H1 (cell line): ENCODE data around the gene TAF7. TPM values are rescaled to one million over a fixed set of nuclear protein-coding genes. Genes with fewer than 3 reads are reported as not detected.

Source experiments
- CTCF ChIA-PET: fragments of 300-600 bp; sonication (Branson Sonifier 250); formaldehyde crosslinking; loops from one replicate; lab custom pipeline; 2021; ENCODE audit not compliant: partially characterized antibody; lab: Charles Lee
- POLR2A ChIA-PET: fragments of 300-600 bp; sonication (Branson Sonifier 250); formaldehyde crosslinking; loops from one replicate; lab custom pipeline; 2021; ENCODE audit warnings: inconsistent platforms; ENCODE audit not compliant: partially characterized antibody; lab: Charles Lee
- DNase-seq, 2 experiments: peaks; one replicate each; pipeline versions ENCODE4 v3.0.0 to v3.0.0-alpha.2; 2010 to 2022; ENCODE audit warnings: low spot score in 2 of 2, low read depth in 1 of 2, mixed read lengths in 1 of 2
- FAIRE-seq: peaks from 2 replicates; lab custom pipeline; 2011; peaks lifted over from hg19 to GRCh38; lab: Jason Lieb, UNC
- H2AFZ ChIP-seq: 2 replicates; pipeline ENCODE4 v1.8.1; 2012; ENCODE audit warnings: low read length, inconsistent platforms
- H2AK5ac ChIP-seq: 2 replicates; pipeline ENCODE4 v1.6.1; 2013; ENCODE audit warnings: low read depth, low read length
- H2BK120ac ChIP-seq: replicated peaks from 2 replicates; pipeline ENCODE3; 2013; ENCODE audit warnings: low read depth, low read length, inconsistent platforms
- H2BK12ac ChIP-seq: 2 replicates; pipeline ENCODE4 v1.6.1; 2013; ENCODE audit warnings: low read depth, low read length
- H2BK15ac ChIP-seq: 2 replicates; pipeline ENCODE4 v1.6.1; 2013; ENCODE audit warnings: low read length
- H2BK20ac ChIP-seq: 2 replicates; pipeline ENCODE4 v1.6.1; 2013; ENCODE audit warnings: low read length
- H2BK5ac ChIP-seq: 2 replicates; pipeline ENCODE4 v1.6.1; 2013; ENCODE audit warnings: low read depth, low read length
- H3K14ac ChIP-seq: 2 replicates; pipeline ENCODE4 v1.6.1; 2013; ENCODE audit warnings: inconsistent platforms; ENCODE audit not compliant: insufficient read length
- H3K18ac ChIP-seq: 2 replicates; pipeline ENCODE4 v1.6.1; 2013; ENCODE audit warnings: low read length; ENCODE audit errors: extremely low read depth
- H3K23ac ChIP-seq: 2 replicates; pipeline ENCODE4 v1.6.1; 2013; ENCODE audit warnings: inconsistent platforms; ENCODE audit not compliant: insufficient read length
- H3K23me2 ChIP-seq: 2 replicates; pipeline ENCODE4 v1.6.1; 2013; ENCODE audit warnings: low read depth, low read length
- H3K27ac ChIP-seq: 2 replicates; pipeline ENCODE4 v1.6.1; 2011; ENCODE audit warnings: low read depth, low read length, inconsistent platforms
- H3K27me3 ChIP-seq, 4 experiments: replicated peaks in 1 of 4; 1 replicate in 1 of 4; 2 replicates in 3 of 4; pipeline versions ENCODE4 v1.6.1 to v1.8.1; 2011 to 2013; ENCODE audit warnings: low read length in 3 of 4, mild to moderate bottlenecking in 3 of 4, inconsistent platforms in 2 of 4, mixed read lengths in 2 of 4, moderate library complexity in 1 of 4; ENCODE audit not compliant: control insufficient read depth in 3 of 4, insufficient read depth in 3 of 4; ENCODE audit errors: extremely low read depth in 1 of 4
- H3K36me3 ChIP-seq, 4 experiments: 2 replicates each; pipeline versions ENCODE4 v1.6.1 to v1.8.1; 2011 to 2013; ENCODE audit warnings: mild to moderate bottlenecking in 4 of 4, low read length in 3 of 4, moderate library complexity in 2 of 4, control low read depth in 1 of 4, inconsistent platforms in 1 of 4; ENCODE audit not compliant: insufficient read depth in 4 of 4, control insufficient read depth in 2 of 4
- H3K4ac ChIP-seq: replicated peaks from 2 replicates; pipeline ENCODE3; 2013; ENCODE audit warnings: low read length, low read depth, mixed read lengths, inconsistent platforms; ENCODE audit not compliant: insufficient read length
- H3K4me1 ChIP-seq, 4 experiments: replicated peaks in 1 of 4; 1 replicate in 1 of 4; 2 replicates in 3 of 4; pipeline versions ENCODE4 v1.6.1 to v1.8.1; 2011 to 2013; ENCODE audit warnings: low read length in 3 of 4, inconsistent platforms in 2 of 4, mixed read lengths in 1 of 4; ENCODE audit not compliant: insufficient read depth in 4 of 4, control insufficient read depth in 3 of 4
- H3K4me2 ChIP-seq, 2 experiments: 2 replicates each; pipeline versions ENCODE4 v1.6.1 to v1.8.1; 2011 to 2013; ENCODE audit warnings: low read depth in 2 of 2, low read length in 2 of 2, control low read depth in 1 of 2, inconsistent platforms in 1 of 2, mild to moderate bottlenecking in 1 of 2; ENCODE audit not compliant: insufficient read depth in 1 of 2
- H3K4me3 ChIP-seq, 4 experiments: fragments of 200-600, 300-600 bp in 1 of 4; sonication (generic), shearing (Covaris generic), sonication (Bioruptor Twin) in 1 of 4; 2 replicates each; pipeline versions ENCODE4 v1.5.1 to v1.8.1; 2011 to 2016; ENCODE audit warnings: low read length in 4 of 4, low read depth in 3 of 4, control low read depth in 2 of 4, inconsistent platforms in 2 of 4, mild to moderate bottlenecking in 2 of 4, mixed read lengths in 1 of 4, moderate library complexity in 1 of 4; ENCODE audit not compliant: insufficient read depth in 2 of 4; ENCODE audit errors: extremely low read depth in 1 of 4
- H3K56ac ChIP-seq: replicated peaks from 2 replicates; pipeline ENCODE3; 2013; ENCODE audit warnings: low read depth, mild to moderate bottlenecking, mixed read lengths, low read length, inconsistent platforms; ENCODE audit not compliant: insufficient read length
- H3K79me1 ChIP-seq: 2 replicates; pipeline ENCODE4 v1.6.1; 2013; ENCODE audit warnings: low read depth, low read length, control low read depth
- H3K79me2 ChIP-seq, 2 experiments: 2 replicates each; pipeline versions ENCODE4 v1.6.1 to v1.8.1; 2012 to 2013; ENCODE audit warnings: low read length in 2 of 2, mild to moderate bottlenecking in 2 of 2, inconsistent platforms in 1 of 2; ENCODE audit not compliant: insufficient read depth in 2 of 2, control insufficient read depth in 1 of 2
- H3K9ac ChIP-seq, 4 experiments: replicated peaks in 1 of 4; 1 replicate in 1 of 4; 2 replicates in 3 of 4; pipeline versions ENCODE4 v1.6.1 to v1.8.1; 2011 to 2013; ENCODE audit warnings: low read depth in 3 of 4, low read length in 3 of 4, control low read depth in 2 of 4, mild to moderate bottlenecking in 2 of 4, moderate library complexity in 2 of 4, inconsistent platforms in 1 of 4; ENCODE audit errors: extremely low read depth in 1 of 4
- H3K9me3 ChIP-seq, 2 experiments: 2 replicates each; pipeline versions ENCODE4 v1.6.1 to v1.8.1; 2012 to 2013; ENCODE audit warnings: mild to moderate bottlenecking in 2 of 2, moderate library complexity in 2 of 2, control low read depth in 1 of 2, inconsistent platforms in 1 of 2, low read depth in 1 of 2, low read length in 1 of 2, mixed read lengths in 1 of 2; ENCODE audit not compliant: insufficient read depth in 2 of 2
- H4K20me1 ChIP-seq, 2 experiments: replicated peaks in 1 of 2; 2 replicates each; pipeline versions ENCODE3 to v1.8.1; 2011 to 2013; ENCODE audit warnings: inconsistent platforms in 2 of 2, low read length in 2 of 2, mild to moderate bottlenecking in 1 of 2; ENCODE audit not compliant: insufficient read depth in 2 of 2, control insufficient read depth in 1 of 2
- H4K5ac ChIP-seq: 2 replicates; pipeline ENCODE4 v1.6.1; 2013; ENCODE audit warnings: low read length, low read depth, mixed read lengths, inconsistent platforms; ENCODE audit not compliant: insufficient read length
- H4K8ac ChIP-seq: 2 replicates; pipeline ENCODE4 v1.8.0; 2013; ENCODE audit warnings: mild to moderate bottlenecking, moderate library complexity, low read length, inconsistent platforms; ENCODE audit not compliant: insufficient read depth; ENCODE audit errors: extremely low read depth
- H4K91ac ChIP-seq: replicated peaks from 2 replicates; pipeline ENCODE3; 2013; ENCODE audit warnings: low read length, mixed read lengths, inconsistent platforms; ENCODE audit not compliant: insufficient read length
- ATF2 ChIP-seq: IDR thresholded peaks from 2 replicates; pipeline ENCODE4 v1.6.1; 2012; ENCODE audit warnings: low read length, inconsistent platforms
- GABPA ChIP-seq: IDR thresholded peaks from 2 replicates; pipeline ENCODE4 v1.6.1; 2011; ENCODE audit warnings: mild to moderate bottlenecking, low read length, moderate library complexity, borderline replicate concordance; ENCODE audit not compliant: insufficient read depth
- SAP30 ChIP-seq: fragments of 300-600 bp; sonication (generic); IDR thresholded peaks from 2 replicates; pipeline ENCODE4 v1.7.1; 2012; ENCODE audit warnings: low read length, moderate library complexity, mild to moderate bottlenecking, inconsistent platforms; ENCODE audit not compliant: insufficient read depth, insufficient replicate concordance
- SP1 ChIP-seq: IDR thresholded peaks from 2 replicates; pipeline ENCODE4 v1.6.1; 2011; ENCODE audit warnings: low read depth, low read length
- SP2 ChIP-seq: IDR thresholded peaks from 2 replicates; pipeline ENCODE4 v1.6.1; 2012; ENCODE audit warnings: mild to moderate bottlenecking, low read length, inconsistent platforms
- TCF12 ChIP-seq: IDR thresholded peaks from 2 replicates; pipeline ENCODE4 v1.6.1; 2011; ENCODE audit warnings: low read depth, mild to moderate bottlenecking, low read length
- WGBS, 2 experiments: shearing (Covaris generic) in 1 of 2; methylation state at CpG; one replicate each; pipeline versions ENCODE4 v1.1.6 to v1.1.7; 2013 to 2015; ENCODE audit warnings: low lambda C conversion rate in 2 of 2, mixed read lengths in 2 of 2, inconsistent platforms in 1 of 2, low coverage in 1 of 2, missing lambda C conversion rate in 1 of 2; ENCODE audit not compliant: insufficient replicate concordance in 2 of 2, insufficient coverage in 1 of 2, insufficient read length in 1 of 2; ENCODE audit errors: extremely low coverage in 1 of 2, missing lambda C conversion rate in 1 of 2; 5-methylcytosine and 5-hydroxymethylcytosine counted together
- polyA plus RNA-seq, 7 experiments: library from polyadenylated mRNA; depleted of rRNA in 3 of 7; stranded (reverse) in 5 of 7; unstranded in 2 of 7; fragments of >200 nt in 5 of 7; fragments of 200-250 nt in 2 of 7; gene quantifications; 1 replicate in 5 of 7; 2 replicates in 1 of 7; 4 replicates in 1 of 7; pipeline versions ENCODE4 v1.2.1 to v1.2.3, GENCODE V29; 2011 to 2013; ENCODE audit warnings: missing spikeins in 2 of 7, mixed read lengths in 2 of 7
- total RNA-seq: library from RNA; stranded (reverse); fragmentation: NEBNext Ultra II Directional; extraction: Animal tissue kit (Norgen Biotek cat#: 25700); gene quantifications from 2 replicates; pipeline ENCODE4 v1.2.1, GENCODE V29; 2021

Gene TAF7
- total and polyA plus RNA-seq, 2 of the 8 experiments (the other 6 are each of a cell fraction or from before 2014, with no cell fraction given): 29.8 to 101 TPM

GRCh38 chr5:141319202-141319601 is 1.4 kb downstream of the TAF7 start:
- no peak overlapping the region for H2BK120ac ChIP-seq
- H2BK5ac ChIP-seq: no peak overlapping the region
- H2BK12ac ChIP-seq: no peak overlapping the region
- no peak overlapping the region for H2AK5ac ChIP-seq
- no peaks in the 10 kb centered on the region for H4K20me1 ChIP-seq
- peaks cover 11 to 25% of the 10 kb centered on the region in 2 experiments for H3K79me2 ChIP-seq
- H3K18ac ChIP-seq: no peak overlapping the region
- DNase-seq: no peak
- no peak overlapping the region for H2BK15ac ChIP-seq
- no peak overlapping the region for H3K4ac ChIP-seq
- H3K4me3 ChIP-seq: peak overlapping the region; percentile 14 to 94 (median 47); a peak in 5 of 8 replicates
- no peaks in the 10 kb centered on the region for H3K79me1 ChIP-seq
- POLR2A ChIA-PET: interaction anchor here (1.0 to 3.1 kb wide), 5 partner anchors 10 to 194 kb away, joined by 3 to 18 read pairs (median 5); partner anchors contain the start of gene PCDHGA1
- no peak for TF ChIP-seq GABPA
- no peak for TF ChIP-seq SAP30
- TF ChIP-seq TCF12: no peak
- TF ChIP-seq SP2: no peak
- TF ChIP-seq ATF2: no peak
- no peak for TF ChIP-seq SP1
- TF ChIP-seq, all 59 proteins: peak for 0
- Histone ChIP-seq H2AFZ (no peak overlapping the region), H3K36me3 (peaks cover 5 to 27% (median 19%) of the 10 kb centered on the region in 4 experiments; a peak in 6 of 8 replicates), H4K91ac (no peak overlapping the region), H3K56ac (no peak overlapping the region), H3K27me3 (no peaks in the 10 kb centered on the region), H3K27ac (no peak overlapping the region), H3K9ac (no peak overlapping the region), H3K14ac (no peak overlapping the region), H4K5ac (no peak overlapping the region), H3K23ac (no peak overlapping the region), H4K8ac (no peak overlapping the region), H2BK20ac (no peak overlapping the region), H3K4me1 (no peaks in the 10 kb centered on the region), H3K23me2 (peaks cover 3% of the 10 kb centered on the region), H3K4me2 (peak overlapping the region; percentile 66 to 74; a peak in 3 of 4 replicates), H3K9me3 (peaks cover 22 to 27% of the 10 kb centered on the region in 2 experiments)
- FAIRE-seq: no peak
- WGBS, 2 experiments: 96% methylated on average over 6 of the region's 6 CpGs; no CpG with 5 or more reads in 1 of the 2 experiments
- CTCF ChIA-PET: interaction anchor here (0.7 to 5.0 kb wide), 38 partner anchors 10 to 298 kb away, joined by 3 to 30 read pairs (median 5); partner anchors contain the start of genes PCDHB13, PCDHB14, PCDHB15 and PCDHB16
